SKM-1 treated with dmso at 0.1 percent for 144 hours (cell line): ENCODE results near the gene RHOG.
"Not testable (repeated sequence)": the region's sequence is repeated elsewhere in the genome, so short reads cannot be mapped to it uniquely, and the experiment has no call there.

Experiments
- DNase-seq: peaks from one replicate; lab custom pipeline; 2025; ENCODE audit not compliant: unreplicated experiment; lab: John Stamatoyannopoulos, UW

Gene RHOG

GRCh38 chr11:3834664-3835461 lies 5.9 kb downstream of the RHOG start:
- DNase-seq, result peak; percentile 89

GRCh38 chr11:3834349-3834663 lies 6.5 kb downstream of the RHOG start:
- no peak for DNase-seq

GRCh38 chr11:3833449-3833848 lies 7.3 kb downstream of the RHOG start:
- DNase-seq, result no peak

- no peak for DNase-seq
These were observed 7.9 kb downstream of the RHOG start for GRCh38 chr11:3832816-3833215.

GRCh38 chr11:3831378-3832239 lies 9.2 kb downstream of the RHOG start:
- DNase-seq, result no peak

- peak; percentile 21 for DNase-seq
These were observed 10.0 kb downstream of the RHOG start for GRCh38 chr11:3830730-3831129.

- DNase-seq, result no peak
These were observed 10.7 kb downstream of the RHOG start for GRCh38 chr11:3830088-3830487.

GRCh38 chr11:3827434-3828186 lies 13.1 kb downstream of the RHOG start:
- DNase-seq, result no peak

- no peak for DNase-seq
These were observed 14.0 kb downstream of the RHOG start for GRCh38 chr11:3826721-3827120.

GRCh38 chr11:3825473-3826154 lies 15.1 kb downstream of the RHOG start:
- DNase-seq, result no peak

GRCh38 chr11:3824714-3825472 lies 15.9 kb downstream of the RHOG start:
- DNase-seq, result peak; percentile 85

- DNase-seq, result no peak
These were observed 16.8 kb downstream of the RHOG start for GRCh38 chr11:3823762-3824506.

- DNase-seq, result no peak
These were observed 17.5 kb downstream of the RHOG start for GRCh38 chr11:3823303-3823702.

- DNase-seq, result no peak
These were observed 18.4 kb downstream of the RHOG start for GRCh38 chr11:3822312-3822711.

- DNase-seq, result no peak
These were observed 19.8 kb downstream of the RHOG start for GRCh38 chr11:3820971-3821370.

- no peak for DNase-seq
These were observed 23.5 kb downstream of the RHOG start for GRCh38 chr11:3817181-3817800.

- DNase-seq, result no peak
These were observed 24.1 kb downstream of the RHOG start for GRCh38 chr11:3816673-3817072.

- DNase-seq, result no peak
These were observed 24.9 kb downstream of the RHOG start for GRCh38 chr11:3815845-3816244.

- not testable (repeated sequence) for DNase-seq
These were observed 25.9 kb downstream of the RHOG start for GRCh38 chr11:3814832-3815231.
